Measurements from ENCODE around the gene QRICH1.

DNA sequence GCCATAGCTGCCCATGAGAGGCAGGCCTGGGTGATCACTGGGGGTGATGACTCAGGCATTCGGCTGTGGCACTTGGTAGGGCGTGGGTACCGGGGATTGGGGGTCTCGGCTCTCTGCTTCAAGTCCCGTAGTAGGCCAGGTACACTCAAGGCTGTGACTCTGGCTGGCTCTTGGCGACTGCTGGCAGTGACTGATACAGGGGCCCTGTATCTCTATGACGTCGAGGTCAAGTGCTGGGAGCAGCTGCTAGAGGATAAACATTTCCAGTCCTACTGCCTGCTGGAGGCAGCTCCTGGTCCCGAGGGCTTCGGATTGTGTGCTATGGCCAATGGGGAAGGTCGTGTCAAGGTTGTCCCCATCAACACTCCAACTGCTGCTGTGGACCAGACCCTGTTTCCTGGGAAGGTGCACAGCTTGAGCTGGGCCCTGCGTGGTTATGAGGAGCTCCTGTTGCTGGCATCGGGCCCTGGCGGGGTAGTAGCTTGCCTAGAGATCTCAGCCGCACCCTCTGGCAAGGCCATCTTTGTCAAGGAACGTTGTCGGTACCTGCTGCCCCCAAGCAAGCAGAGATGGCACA lies 81.3 kb downstream of the QRICH1 start:
- TF ChIP-seq, protein P1, sequence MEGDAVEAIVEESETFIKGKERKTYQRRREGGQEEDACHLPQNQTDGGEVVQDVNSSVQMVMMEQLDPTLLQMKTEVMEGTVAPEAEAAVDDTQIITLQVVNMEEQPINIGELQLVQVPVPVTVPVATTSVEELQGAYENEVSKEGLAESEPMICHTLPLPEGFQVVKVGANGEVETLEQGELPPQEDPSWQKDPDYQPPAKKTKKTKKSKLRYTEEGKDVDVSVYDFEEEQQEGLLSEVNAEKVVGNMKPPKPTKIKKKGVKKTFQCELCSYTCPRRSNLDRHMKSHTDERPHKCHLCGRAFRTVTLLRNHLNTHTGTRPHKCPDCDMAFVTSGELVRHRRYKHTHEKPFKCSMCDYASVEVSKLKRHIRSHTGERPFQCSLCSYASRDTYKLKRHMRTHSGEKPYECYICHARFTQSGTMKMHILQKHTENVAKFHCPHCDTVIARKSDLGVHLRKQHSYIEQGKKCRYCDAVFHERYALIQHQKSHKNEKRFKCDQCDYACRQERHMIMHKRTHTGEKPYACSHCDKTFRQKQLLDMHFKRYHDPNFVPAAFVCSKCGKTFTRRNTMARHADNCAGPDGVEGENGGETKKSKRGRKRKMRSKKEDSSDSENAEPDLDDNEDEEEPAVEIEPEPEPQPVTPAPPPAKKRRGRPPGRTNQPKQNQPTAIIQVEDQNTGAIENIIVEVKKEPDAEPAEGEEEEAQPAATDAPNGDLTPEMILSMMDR (conservative IDR thresholded peaks at IDR 0.05; ENCODE audit: low read length), result no peak
- TF ChIP-seq EZH2phosphoT487 (IDR thresholded peaks at IDR 0.05; ENCODE audit: borderline replicate concordance, low read depth, low read length), result no peak
